MM.1S (cell line): Measurements from ENCODE around the gene PSD.

ENCODE experiments used
- CTCF ChIP-seq: fragments of 300-600 bp; sonication (generic); IDR thresholded peaks from 2 replicates; pipeline ENCODE4 v1.5.1; 2016; ENCODE audit warnings: antibody characterized with exemption, low read length, mixed read lengths
- EZH2 ChIP-seq: fragments of 300-600 bp; sonication (generic); optimal IDR thresholded peaks from 2 replicates; pipeline ENCODE3; 2017; ENCODE audit warnings: low read depth, mild to moderate bottlenecking, antibody characterized with exemption, low read length, mixed read lengths
- EZH2phosphoT487 ChIP-seq: fragments of 300-600 bp; sonication (generic); IDR thresholded peaks from 2 replicates; pipeline ENCODE4 v1.6.1; 2018; ENCODE audit warnings: antibody characterized with exemption, low read length

GRCh38 chr10:102425444-102425843, 6.9 kb upstream of the PSD start:
- no peak for TF ChIP-seq CTCF
- TF ChIP-seq EZH2phosphoT487 = no peak
- TF ChIP-seq EZH2 = no peak
